Gastroesophageal sphincter (tissue), 3 donors: ENCODE results near the gene MYPN.

Experiments used
- POLR2A ChIP-seq, 2 donors: fragments of 450-650 bp; IDR thresholded peaks; one replicate each; pipeline ENCODE4 v1.6.1; 2017; ENCODE audit warnings: antibody characterized with exemption in 2 of 2, mild to moderate bottlenecking in 2 of 2, moderate library complexity in 1 of 2
- POLR2AphosphoS5 ChIP-seq: sonication (generic); formaldehyde crosslinking; IDR thresholded peaks from one replicate; pipeline ENCODE4 v1.6.1; 2017; ENCODE audit warnings: antibody characterized with exemption
- TF ChIP-seq, protein P1 (sequence below), 4 experiments: fragments of 200-600 bp in 2 of 4; fragments of 450-650 bp in 2 of 4; sonication (generic) in 1 of 4; IDR thresholded peaks; one replicate each; pipeline ENCODE4 v1.5.1; 2017 to 2019; ENCODE audit warnings: antibody characterized with exemption in 4 of 4, mild to moderate bottlenecking in 2 of 4, moderate library complexity in 2 of 4

GRCh38 chr10:68196701-68197100, 87.4 kb downstream of the MYPN start:
- no peak for TF ChIP-seq POLR2A (IDR thresholded peaks at IDR 0.05)
- TF ChIP-seq, protein P1, sequence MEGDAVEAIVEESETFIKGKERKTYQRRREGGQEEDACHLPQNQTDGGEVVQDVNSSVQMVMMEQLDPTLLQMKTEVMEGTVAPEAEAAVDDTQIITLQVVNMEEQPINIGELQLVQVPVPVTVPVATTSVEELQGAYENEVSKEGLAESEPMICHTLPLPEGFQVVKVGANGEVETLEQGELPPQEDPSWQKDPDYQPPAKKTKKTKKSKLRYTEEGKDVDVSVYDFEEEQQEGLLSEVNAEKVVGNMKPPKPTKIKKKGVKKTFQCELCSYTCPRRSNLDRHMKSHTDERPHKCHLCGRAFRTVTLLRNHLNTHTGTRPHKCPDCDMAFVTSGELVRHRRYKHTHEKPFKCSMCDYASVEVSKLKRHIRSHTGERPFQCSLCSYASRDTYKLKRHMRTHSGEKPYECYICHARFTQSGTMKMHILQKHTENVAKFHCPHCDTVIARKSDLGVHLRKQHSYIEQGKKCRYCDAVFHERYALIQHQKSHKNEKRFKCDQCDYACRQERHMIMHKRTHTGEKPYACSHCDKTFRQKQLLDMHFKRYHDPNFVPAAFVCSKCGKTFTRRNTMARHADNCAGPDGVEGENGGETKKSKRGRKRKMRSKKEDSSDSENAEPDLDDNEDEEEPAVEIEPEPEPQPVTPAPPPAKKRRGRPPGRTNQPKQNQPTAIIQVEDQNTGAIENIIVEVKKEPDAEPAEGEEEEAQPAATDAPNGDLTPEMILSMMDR (IDR thresholded peaks at IDR 0.05), result no peak
- no peak for TF ChIP-seq POLR2AphosphoS5
